Measurements from ENCODE around the gene PHETA1. TPM values are rescaled to one million over a fixed set of nuclear protein-coding genes. Genes with fewer than 3 reads are reported as not detected.
"Not testable (repeated sequence)": the region's sequence is repeated elsewhere in the genome, so short reads cannot be mapped to it uniquely, and the experiment has no call there.

Gene PHETA1
- total RNA-seq, 1 experiment from 2014 or later: 10.6 TPM

GRCh38 chr12:111337371-111337770, 31.5 kb downstream of the PHETA1 start:
- H3K9ac ChIP-seq (ENCODE audit: low read length): no peak overlapping the region
- H4K20me1 ChIP-seq (ENCODE audit: insufficient read depth): no peaks in the 10 kb centered on the region
- no peaks in the 10 kb centered on the region for H3K9me3 ChIP-seq (ENCODE audit: control insufficient read depth in 1 of 2, insufficient read depth in 1 of 2, low read depth in 1 of 2, low read length in 2 of 2)
- H2AFZ ChIP-seq (ENCODE audit: low read depth, low read length, poor library complexity, severe bottlenecking): no peak overlapping the region
- intact Hi-C loops (cut with micrococcal nuclease): no loop called here
- TF ChIP-seq JUND (IDR thresholded peaks at IDR 0.05) (no peak), EZH2 (IDR thresholded peaks at IDR 0.05) (no peak), YY1 (IDR thresholded peaks at IDR 0.05; ENCODE audit: extremely low read depth, insufficient replicate concordance, low read depth, low read length) (no peak), ZFX (IDR thresholded peaks at IDR 0.05) (no peak), SIN3A (IDR thresholded peaks at IDR 0.05; ENCODE audit: low read depth) (no peak), CTCF (IDR thresholded peaks at IDR 0.05 in 2 of 3, conservative IDR thresholded peaks at IDR 0.05 in 1 of 3; ENCODE audit: borderline replicate concordance in 1 of 3, insufficient read depth in 1 of 3, low read depth in 2 of 3, low read length in 2 of 3) (no peak)
- POLR2A ChIA-PET: no interaction called here
- no peaks in the 10 kb centered on the region for H3K79me2 ChIP-seq (ENCODE audit: insufficient read depth, low read length)
- CTCF ChIA-PET: no interaction called here
- DNase-seq (ENCODE audit: low read depth, low spot score) (no peak), ATAC-seq (no peak)
- no peaks in the 10 kb centered on the region for H3K9me2 ChIP-seq (ENCODE audit: insufficient read depth)
- no TSS peak for BruUV-seq (replicated peaks)
- no peak overlapping the region for H3K4me3 ChIP-seq (replicated peaks in 1 of 2; ENCODE audit: low read depth in 1 of 2, low read length in 2 of 2)
- H3K4me1 ChIP-seq (ENCODE audit: control insufficient read depth in 1 of 2, insufficient read depth in 2 of 2, low read length in 2 of 2): no peaks in the 10 kb centered on the region
- RAD21 ChIA-PET (ENCODE audit: low non-redundant PET in 1 of 2, low total read pairs in 2 of 2, uncharacterized antibody in 2 of 2, unreplicated experiment in 2 of 2): no interaction called here
- no peak overlapping the region for H3K4me2 ChIP-seq (ENCODE audit: low read length)
- H3K36me3 ChIP-seq (ENCODE audit: control insufficient read depth in 1 of 2, insufficient read depth in 2 of 2, low read length in 2 of 2): no peaks in the 10 kb centered on the region
- H3K27me3 ChIP-seq (ENCODE audit: insufficient read depth, low read length): no peaks in the 10 kb centered on the region
- no peak overlapping the region for H3K27ac ChIP-seq (ENCODE audit: low read depth, low read length)

- DNase-seq (ENCODE audit: low read depth, low spot score); H3K9me3 ChIP-seq (ENCODE audit: control insufficient read depth in 1 of 2, insufficient read depth in 1 of 2, low read depth in 1 of 2, low read length in 2 of 2); H2AFZ ChIP-seq (ENCODE audit: low read depth, low read length, poor library complexity, severe bottlenecking); H3K9me2 ChIP-seq (ENCODE audit: insufficient read depth); H3K36me3 ChIP-seq (ENCODE audit: control insufficient read depth in 1 of 2, insufficient read depth in 2 of 2, low read length in 2 of 2); intact Hi-C loops (cut with micrococcal nuclease); H4K20me1 ChIP-seq (ENCODE audit: insufficient read depth); ATAC-seq; H3K4me3 ChIP-seq (replicated peaks in 1 of 2; ENCODE audit: low read depth in 1 of 2, low read length in 2 of 2); H3K79me2 ChIP-seq (ENCODE audit: insufficient read depth, low read length); H3K4me1 ChIP-seq (ENCODE audit: control insufficient read depth in 1 of 2, insufficient read depth in 2 of 2, low read length in 2 of 2); H3K4me2 ChIP-seq (ENCODE audit: low read length); H3K27ac ChIP-seq (ENCODE audit: low read depth, low read length); BruUV-seq (replicated peaks); H3K9ac ChIP-seq (ENCODE audit: low read length); POLR2A ChIA-PET; RAD21 ChIA-PET (ENCODE audit: low non-redundant PET in 1 of 2, low total read pairs in 2 of 2, uncharacterized antibody in 2 of 2, unreplicated experiment in 2 of 2); H3K27me3 ChIP-seq (ENCODE audit: insufficient read depth, low read length): not testable (repeated sequence)
- CTCF ChIA-PET: interaction anchor here (1.0 kb wide), 1 partner anchor 38 kb away, joined by 3 read pairs; no protein-coding TSS in a partner anchor
Measured at GRCh38 chr12:111336411-111336810, 32.5 kb downstream of the PHETA1 start.

Measured in HCT116 (cell line).